ACHN (cell line): ENCODE measurements around the gene BATF2.
"Not testable (repeated sequence)": the region's sequence is repeated elsewhere in the genome, so short reads cannot be mapped to it uniquely, and the experiment has no call there.

Experiments
- DNase-seq: peaks from one replicate; pipeline ENCODE4 v3.0.0-alpha.2; 2015
- in situ Hi-C: cut with HindIII; loops from 2 replicates; pipeline ENCODE4 v1.10.0; 2017; ENCODE audit warnings: low sequenced_read_pairs, low pct_ligation_motif_present, low pct_unique_long_range_greater_than_20kb

BATF2 gene

DNA sequence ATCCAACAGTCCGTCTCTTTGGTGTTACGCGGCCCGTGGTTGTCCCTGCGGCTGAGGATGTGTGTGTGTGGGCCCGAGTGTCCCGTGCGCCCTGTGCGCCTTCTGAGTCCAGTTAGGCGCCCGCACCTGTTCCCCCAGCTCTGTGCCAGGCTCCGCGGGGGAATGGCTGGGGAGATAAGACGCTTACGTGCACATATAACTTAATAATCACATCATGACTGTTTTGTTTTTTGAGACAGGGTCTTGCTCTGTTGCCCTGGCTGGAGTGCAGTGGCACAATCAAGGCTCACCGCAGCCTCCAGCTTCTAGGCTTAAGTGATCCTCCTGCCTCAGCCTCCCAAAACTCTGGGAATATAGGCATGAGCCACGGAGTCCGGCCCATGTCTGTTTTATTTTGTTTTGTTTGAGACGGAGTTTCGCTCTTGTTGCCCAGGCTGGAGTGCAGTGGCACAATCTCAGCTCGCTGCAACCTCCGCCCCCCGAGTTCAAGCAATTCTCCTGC lies 18.0 kb upstream of the BATF2 start:
- in situ Hi-C loops = no loop called here
- DNase-seq = no peak

DNA sequence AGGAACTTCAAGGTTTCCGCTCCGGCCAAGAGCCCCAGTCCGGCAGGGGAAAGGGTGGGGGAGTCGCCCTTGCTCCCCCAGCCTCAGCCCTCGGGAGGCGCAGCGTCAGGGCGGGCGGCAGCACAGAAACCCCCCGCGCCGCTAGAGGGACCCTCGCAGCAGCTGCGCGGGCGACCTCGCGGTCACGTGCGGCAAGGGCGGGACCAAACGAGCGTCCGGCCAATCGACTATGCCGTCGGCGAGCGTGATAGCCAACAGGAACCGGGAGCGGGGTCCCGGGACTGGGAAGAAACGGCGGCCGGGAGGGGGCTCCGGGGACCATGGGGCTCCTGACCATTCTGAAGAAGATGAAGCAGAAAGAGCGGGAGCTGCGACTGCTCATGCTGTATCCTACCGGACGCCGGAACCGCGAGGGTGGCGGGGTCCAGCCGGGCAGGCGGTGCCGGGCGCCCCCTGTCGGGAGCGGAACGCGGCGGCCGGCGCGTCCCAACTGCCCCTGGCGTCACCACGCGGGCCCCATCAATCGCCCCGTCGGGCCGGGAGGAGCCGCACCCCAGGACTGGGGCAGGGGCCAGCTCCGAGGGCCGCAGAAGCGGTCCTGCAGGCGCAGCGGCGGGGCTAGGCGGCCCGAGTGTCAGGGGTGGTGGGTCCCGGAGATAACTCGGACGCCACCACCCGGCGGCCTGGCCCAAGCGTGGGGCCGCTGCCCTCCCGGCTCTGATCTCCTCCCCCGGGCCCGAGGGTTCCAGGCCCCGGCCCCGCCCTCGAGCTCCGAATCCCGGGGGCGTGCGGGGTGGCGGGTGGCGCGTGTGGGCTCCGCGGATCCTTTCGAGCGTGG lies 17.3 kb upstream of the BATF2 start, which contains the start of gene ARL2:
TSS of gene ARL2 (plus strand) at position 273 of the 838 bp plus-strand sequence. CDS start at position 321, 48 bp downstream.
- DNase-seq = peak; percentile 81
- in situ Hi-C loops = no loop called here

DNA sequence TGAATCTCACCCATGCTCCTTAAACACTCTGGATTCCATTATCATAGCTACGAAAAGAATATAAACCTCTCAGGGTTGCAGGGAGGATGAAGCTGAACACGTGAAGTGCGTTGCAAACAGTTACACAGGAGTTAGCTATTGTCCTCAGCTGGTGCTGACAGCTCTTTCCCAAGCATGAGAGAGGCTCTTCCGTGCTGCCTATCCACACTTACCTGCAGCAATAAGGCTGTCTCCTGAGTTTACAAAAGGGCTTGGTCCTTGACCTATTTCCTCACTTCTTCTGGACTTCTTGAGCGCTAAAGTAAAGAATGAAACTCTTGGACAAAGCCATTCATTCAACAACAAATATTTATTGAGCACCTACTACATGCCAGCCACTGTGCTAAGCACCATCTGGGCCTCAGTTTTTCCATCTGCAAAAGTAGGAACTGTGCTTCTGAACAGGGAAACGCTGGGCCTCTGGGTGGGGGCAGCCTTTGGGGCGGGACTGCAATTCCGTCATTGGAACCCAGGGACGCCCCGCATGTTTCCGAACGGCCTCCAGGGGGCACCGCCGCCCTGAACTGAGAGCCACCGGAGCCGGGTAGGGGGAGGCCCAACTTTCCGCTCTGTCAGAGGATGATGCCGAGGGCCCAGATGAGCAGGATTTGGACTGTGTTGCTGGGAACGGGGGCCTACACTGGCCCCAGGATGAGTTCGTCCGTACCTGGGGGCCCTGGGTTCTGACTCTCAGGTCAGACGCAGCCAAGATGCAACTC lies 16.5 kb upstream of the BATF2 start:
- in situ Hi-C loops = no loop called here
- DNase-seq = peak; percentile 80

DNA sequence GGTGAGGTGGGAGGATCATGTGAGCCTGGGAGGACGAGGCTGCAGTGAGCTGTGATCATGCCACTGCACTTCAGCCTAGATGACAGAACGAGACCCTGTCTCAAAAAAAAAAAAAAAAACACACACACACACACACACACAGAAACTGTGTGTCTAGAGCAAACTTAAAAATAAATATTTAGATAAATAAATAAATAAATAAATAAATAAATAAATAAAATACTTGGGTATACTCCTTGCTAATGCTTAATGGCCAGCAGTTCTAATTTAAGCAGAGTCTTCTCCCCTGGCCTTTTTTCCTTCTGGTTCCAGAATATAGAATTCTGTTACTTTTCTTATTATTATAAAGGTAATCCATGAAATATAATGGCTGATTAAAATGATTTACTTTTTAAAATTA lies 12.1 kb upstream of the BATF2 start:
- in situ Hi-C loops = no loop called here
- DNase-seq = no peak

DNA sequence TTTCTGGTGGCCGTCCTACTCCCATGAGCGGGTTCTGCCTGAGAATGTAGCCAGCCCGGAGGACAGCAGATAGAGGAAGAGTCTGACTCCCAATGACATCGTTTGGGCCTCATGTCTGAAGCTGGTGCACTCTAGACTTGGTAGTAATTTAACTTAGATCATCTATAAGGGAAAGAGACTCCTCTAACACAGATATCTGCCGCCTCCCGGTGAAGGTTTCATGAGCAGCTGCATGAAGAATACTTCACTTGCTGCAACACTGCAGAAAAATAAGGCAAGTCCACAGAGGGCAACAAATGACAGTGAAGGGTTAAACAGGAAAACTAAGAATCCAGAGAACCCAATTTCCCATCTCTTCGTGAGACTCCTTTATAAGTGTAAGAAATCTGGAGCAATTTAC lies 11.2 kb upstream of the BATF2 start:
- in situ Hi-C loops = no loop called here
- DNase-seq = no peak

DNA sequence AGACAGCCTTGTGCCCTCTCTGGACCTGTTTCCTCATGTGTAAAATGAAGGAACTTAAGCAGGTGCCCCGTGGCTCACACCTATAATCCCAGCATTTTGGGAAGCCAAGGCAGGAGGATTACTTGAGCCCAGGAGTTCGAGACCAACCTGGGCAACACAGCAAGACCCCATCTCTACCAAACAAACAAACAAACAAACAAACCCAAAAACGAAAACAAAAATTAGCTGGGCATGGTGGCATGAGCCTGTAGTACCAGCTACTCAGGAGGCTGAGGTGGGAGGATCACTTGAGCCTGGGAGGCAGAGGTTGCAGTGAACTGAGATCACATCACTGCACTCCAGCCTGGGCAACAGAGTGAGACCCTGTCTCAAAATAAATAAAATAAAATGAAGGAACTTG lies 7.2 kb upstream of the BATF2 start:
- in situ Hi-C loops, DNase-seq: not testable (repeated sequence)

DNA sequence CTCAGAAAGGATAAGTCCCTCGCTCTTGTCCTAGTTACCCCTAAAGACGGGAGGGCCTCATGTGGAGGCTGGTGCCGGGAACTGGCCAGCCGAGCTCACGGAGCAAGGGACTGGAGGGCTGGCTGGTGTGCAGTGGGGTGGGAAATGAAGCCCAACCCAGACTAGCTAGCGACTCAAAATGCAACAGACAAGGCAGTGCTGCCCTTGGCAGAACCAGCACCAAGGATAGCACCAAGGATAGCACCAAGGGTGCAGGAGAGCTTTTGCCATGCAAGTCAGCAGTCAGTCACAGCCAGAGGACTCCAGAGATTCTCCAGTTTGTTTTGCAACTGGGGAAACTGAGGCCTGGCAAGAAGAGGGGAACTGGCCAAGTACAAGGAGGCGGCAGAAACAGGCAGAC lies 6.5 kb upstream of the BATF2 start:
- in situ Hi-C loops = no loop called here
- no peak for DNase-seq

DNA sequence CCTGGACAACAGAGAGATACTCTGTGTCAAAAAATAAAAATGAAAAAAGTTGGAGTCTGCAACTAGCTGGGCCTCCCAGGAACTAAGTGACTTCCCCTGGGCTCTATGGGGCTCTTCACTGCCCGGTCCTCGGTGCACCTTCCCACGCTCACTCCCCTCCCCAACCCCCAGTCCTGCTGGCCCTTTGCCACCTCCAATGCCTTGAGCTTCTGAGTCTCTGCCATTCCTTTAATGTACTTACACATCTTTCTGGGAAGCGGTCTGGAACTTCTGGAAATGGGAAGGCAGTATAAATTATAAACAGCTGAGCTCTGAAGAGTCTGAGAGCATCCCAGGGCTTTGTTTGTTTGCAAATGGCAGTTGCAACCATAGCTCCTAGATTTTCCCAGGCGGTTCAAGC lies 5.9 kb upstream of the BATF2 start:
- DNase-seq = no peak
- in situ Hi-C loops = no loop called here

DNA sequence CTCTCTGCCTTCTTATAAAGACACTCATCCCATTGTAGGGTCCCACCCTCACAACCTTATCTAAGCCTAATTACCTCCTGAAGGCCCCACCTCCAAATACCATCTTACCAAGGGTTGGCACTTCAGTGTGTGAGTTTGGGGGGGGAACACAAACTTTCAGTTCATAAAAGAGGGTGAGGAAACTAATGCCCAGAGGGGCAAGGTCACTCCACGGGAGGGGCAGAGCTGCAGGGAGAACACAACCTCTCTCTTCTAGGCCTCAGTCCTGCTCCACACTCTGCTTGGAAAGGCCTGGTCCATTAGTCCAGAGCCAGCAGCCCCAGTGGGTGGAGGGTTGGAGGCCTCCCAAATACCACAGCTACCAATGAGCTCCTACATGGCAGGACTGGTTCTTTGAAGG lies 2.7 kb upstream of the BATF2 start:
- in situ Hi-C loops = no loop called here
- DNase-seq = no peak

DNA sequence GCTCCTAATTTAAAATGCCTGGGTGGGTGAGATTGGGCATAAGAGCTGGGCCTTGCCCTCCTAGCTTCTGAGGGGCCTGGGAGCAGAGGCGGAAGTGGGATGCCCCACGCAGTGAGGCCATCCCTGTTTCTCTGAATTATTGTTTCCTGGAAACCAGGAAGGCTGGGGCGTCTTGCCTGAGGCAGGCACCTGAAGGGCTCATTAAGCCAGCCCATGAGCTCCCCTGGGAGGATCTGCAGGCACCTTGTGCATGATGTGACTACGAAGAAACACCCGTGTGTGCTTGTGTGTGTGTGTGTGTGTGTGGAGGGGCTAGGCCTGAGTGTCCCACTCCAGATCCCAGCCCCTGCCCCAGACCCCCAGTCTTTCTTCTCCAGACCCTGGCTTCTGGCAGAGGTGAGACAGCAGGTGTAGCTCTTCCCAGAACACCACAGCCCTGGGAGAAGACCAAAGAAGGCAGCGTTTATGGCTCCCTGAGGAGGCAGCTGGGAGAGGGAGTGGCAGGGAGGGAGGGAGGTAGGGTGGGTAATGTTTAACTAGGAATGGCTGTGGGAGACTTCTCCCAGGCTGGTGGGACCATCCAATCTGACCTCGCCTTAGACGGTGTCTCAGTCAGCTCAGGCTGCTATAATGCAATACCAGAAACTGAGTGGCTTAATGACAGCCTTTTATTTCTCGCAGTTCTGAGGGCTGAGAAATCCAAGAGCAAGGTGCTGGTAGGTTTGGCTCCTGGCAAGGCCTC lies 2.1 kb upstream of the BATF2 start:
- peak; percentile 42 for DNase-seq
- in situ Hi-C loops = no loop called here

DNA sequence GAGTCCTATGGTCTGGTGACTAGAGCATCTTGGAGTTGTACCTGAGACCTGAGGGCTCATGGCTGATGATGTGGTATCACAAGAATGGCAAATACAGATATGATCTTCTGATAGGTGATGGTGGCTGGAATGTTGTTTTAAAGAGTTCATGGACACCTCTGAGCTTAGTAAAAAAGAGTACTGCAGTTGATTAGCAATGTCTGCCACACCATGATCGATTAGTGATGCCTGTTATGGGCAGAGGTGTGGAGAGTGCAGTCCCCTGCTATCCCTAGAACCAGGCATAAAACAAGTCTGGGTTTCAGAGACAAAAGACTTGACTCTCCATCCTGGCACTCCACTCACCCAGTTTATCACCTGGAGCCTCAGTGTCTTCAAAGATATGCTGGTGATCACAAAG lies 1.4 kb upstream of the BATF2 start:
- in situ Hi-C loops = no loop called here
- no peak for DNase-seq

DNA sequence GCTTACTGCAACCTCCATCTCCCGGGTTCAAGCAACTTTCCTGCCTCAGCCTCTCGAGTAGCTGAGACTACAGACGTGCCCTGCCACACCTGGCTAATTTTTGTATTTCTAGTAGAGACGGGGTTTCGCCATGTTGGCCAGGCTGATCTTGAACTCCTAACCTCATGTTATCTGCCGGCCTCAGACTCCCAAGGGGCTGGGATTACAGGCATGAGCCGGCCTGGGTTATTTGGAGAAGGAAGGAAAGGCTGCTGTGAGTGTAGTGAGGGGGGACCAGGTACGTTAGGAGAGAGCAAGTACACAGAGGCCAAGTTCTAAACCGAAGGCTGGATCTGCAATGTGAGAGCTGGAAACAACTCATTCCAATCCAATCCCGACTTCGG lies 453 bp downstream of the BATF2 start:
- in situ Hi-C loops = no loop called here

DNA sequence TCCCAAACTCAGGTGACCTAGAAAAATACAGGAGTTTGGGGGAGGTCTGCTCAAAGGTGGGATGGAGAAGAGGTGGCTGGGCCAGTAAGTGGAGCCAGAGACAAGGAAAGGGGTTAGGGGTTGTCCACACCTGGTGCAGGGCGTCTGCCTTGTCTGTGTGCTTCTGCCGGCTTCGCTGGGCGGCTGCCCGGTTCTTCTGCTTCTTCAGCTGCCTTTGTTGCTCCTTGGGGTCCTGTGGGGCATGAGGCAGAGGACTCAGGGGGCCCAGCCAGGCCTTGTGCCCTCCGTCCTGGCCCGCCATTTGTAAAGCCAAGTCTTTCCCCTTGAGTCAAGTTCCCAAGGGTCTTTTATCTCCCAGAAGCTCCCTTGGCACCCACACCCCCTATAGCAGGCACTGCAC lies 2.5 kb downstream of the BATF2 start:
- in situ Hi-C loops = no loop called here
- DNase-seq = no peak

More for the DNA sequence above, 453 bp downstream of the BATF2 start:
- DNase-seq = no peak

DNA sequence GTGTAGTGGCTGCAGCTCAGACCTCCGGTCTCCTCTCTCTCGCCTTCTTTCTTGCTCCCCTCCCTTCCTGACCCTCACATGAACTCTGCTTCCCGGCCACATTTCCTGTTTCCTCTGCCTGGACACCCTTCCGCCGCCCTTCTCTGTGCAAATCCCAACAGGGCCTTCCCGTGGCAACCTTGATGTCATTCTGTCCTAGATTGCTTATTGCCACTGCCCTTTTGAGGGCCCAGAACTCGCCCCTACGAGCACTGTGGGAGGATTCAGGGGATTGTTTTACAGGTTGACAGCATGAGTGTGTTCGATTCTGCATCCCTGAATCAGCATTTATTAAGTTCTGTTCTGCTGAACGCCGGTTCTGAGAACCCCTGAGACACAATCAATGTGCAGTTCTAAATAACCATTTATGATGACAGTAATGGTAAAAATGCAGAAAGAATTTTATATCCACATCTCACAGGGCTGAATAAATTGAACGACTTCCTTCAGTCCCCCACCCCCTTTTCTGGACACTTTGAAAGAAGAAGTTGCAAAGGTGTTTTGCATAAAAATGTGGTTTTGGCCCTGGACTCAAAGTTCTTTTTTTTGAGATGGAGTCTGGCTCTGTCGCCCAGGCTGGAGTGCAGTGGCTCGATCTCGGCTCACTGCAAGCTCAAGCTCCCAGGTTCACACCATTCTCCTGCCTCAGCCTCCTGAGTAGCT lies 6.4 kb downstream of the BATF2 start:
- DNase-seq = no peak
- in situ Hi-C loops = no loop called here

DNA sequence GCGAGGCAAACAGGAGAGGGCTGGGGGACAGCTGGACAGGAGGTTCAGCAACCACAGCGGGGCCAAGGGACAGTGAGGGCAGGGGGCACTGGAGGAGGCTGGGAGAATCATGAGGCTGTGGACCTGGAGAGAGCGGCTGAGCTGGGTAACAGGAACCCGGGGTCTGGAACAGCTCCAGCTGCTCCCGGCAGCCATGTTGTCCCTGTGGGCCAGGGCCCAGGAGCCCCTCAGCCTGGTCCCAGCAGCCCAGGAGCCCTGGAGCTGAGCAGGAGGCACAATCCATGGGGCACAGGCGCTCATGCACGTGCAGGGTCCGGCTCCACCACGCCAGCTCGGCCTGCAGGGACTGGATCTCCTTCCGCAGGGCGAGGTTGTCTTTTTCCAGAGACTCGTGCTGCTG lies 7.4 kb downstream of the BATF2 start:
- in situ Hi-C loops = no loop called here
- no peak for DNase-seq

DNA sequence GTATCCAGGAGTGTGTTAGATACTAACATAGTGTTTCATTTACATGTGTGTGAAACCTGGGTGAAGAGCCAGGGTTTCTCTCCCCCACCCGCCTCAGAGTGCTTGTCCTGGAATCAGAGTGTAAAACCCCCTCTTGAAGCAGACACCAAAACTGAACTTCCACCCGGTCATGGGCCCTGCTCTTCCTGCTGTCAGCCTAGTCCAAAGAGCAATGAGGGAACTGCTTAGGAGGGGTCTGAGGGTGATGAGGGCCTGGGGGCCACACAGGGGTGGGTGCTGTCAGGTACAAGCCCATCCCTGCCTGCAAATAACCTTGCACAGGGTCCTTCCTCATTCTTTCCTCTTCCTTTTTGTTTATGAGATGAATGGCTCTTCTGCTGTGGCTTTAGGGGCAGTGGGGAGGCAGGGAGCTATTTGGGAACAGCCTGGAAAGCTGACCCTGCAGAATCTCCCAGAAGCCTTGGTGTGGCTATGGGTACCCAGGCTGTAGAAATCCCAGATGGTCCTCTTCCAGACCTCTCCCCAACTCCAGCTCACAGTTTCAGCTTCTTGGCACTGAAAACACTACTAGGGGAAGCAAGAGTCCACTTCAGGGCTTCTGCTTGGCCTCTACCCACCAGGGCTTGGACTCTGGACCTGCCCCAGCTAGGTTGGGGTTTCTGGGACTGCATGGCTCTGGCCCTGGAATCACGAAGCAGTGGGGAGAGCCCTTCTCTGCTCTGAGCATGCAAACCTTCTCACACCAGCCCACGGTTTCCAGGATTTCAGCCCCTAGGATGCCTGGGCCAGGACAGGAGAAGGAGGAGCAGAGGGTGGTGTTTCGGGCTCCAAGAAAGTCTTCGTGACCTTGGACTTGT lies 8.5 kb downstream of the BATF2 start:
- in situ Hi-C loops = no loop called here

DNA sequence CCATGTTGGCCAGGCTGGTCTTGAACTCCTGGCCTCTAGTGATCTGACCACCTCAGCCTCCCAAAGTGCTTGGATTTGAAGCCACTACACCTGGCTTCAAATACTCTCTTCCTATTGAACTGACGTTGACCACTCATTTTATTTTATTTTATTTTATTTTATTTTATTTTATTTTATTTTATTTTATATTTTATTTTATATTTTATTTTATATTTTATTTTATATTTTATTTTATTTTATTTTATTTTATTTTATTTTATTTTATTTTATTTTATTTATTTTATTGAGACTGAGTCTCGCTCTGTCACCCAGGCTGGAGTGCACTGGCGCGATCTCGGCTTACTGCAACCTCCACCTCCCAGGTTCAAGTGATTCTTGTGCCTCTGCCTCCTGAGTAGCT lies 13.4 kb downstream of the BATF2 start:
- DNase-seq, in situ Hi-C loops: not testable (repeated sequence)

More for the DNA sequence above, 8.5 kb downstream of the BATF2 start:
- DNase-seq = no peak

DNA sequence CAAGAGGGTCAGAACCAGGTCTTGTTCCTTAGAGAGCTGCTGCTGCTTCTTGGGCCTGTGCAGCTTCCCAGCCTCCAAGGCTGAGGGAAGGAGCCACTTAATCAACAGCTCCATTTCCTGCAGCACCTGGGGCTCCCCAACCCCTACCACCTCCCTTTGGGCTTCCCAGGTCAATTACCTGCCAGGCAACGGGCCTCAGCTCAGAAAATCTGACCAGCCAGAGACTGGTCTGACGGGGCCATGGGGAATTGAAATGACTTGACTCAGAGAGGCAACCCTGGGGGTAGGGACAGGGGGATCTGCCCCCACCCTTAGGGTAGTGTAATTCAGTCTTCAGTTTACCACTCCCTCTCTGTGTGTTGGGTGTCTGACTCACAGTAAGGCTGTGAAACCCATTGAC lies 20.1 kb downstream of the BATF2 start:
- in situ Hi-C loops = no loop called here
- DNase-seq = no peak
